LNCaP clone FGC (cell line): ENCODE results near the gene CYBA.

Experiments
- DNase-seq: peaks from one replicate; pipeline ENCODE4 v3.0.0-alpha.2; 2011; ENCODE audit warnings: low read depth
- H3K4me3 ChIP-seq: 2 replicates; pipeline ENCODE4 v1.5.1; 2011; ENCODE audit warnings: mild to moderate bottlenecking, low read depth, low read length, control low read depth
- CTCF ChIP-seq: IDR thresholded peaks from 2 replicates; pipeline ENCODE4 v1.5.1; 2012; ENCODE audit warnings: mild to moderate bottlenecking; ENCODE audit not compliant: control insufficient read depth, insufficient read depth; ENCODE audit errors: extremely low read depth

CYBA gene

GRCh38 chr16:88655733-88656281 is 5.0 kb upstream of the CYBA start:
- no peak overlapping the region for H3K4me3 ChIP-seq
- DNase-seq: no peak
- TF ChIP-seq CTCF: no peak

- no peak overlapping the region for H3K4me3 ChIP-seq
- no peak for TF ChIP-seq CTCF
- no peak for DNase-seq
Observed at GRCh38 chr16:88655053-88655732, 4.3 kb upstream of the CYBA start.

- no peak for TF ChIP-seq CTCF
- no peak overlapping the region for H3K4me3 ChIP-seq
- no peak for DNase-seq
Observed at GRCh38 chr16:88654363-88655052, 3.7 kb upstream of the CYBA start.

GRCh38 chr16:88653596-88654362 is 2.9 kb upstream of the CYBA start:
- DNase-seq: no peak
- no peak for TF ChIP-seq CTCF
- no peak overlapping the region for H3K4me3 ChIP-seq

- no peak overlapping the region for H3K4me3 ChIP-seq
- no peak for TF ChIP-seq CTCF
- DNase-seq: no peak
Observed at GRCh38 chr16:88653101-88653500, 2.2 kb upstream of the CYBA start.

GRCh38 chr16:88652762-88653063 is 1.9 kb upstream of the CYBA start:
- no peak for TF ChIP-seq CTCF
- no peak for DNase-seq
- no peak overlapping the region for H3K4me3 ChIP-seq
